Type B pancreatic cell (in vitro differentiated cells): ENCODE measurements around the gene EXOC4. TPM values are rescaled to one million over a fixed set of nuclear protein-coding genes. Genes with fewer than 3 reads are reported as not detected.

Source experiments
- DNase-seq: peaks from one replicate; pipeline ENCODE4 v3.0.0; 2021; ENCODE audit warnings: mixed read lengths; ENCODE audit not compliant: unreplicated experiment; ENCODE audit errors: extremely low spot score
- H3K27ac Mint-ChIP-seq: 2 replicates; pipeline ENCODE4 v1.8.0; 2021; ENCODE audit warnings: mild to moderate bottlenecking, mixed read lengths
- H3K27me3 Mint-ChIP-seq: 2 replicates; pipeline ENCODE4 v1.8.0; 2021; ENCODE audit warnings: mixed read lengths
- H3K36me3 Mint-ChIP-seq: 2 replicates; pipeline ENCODE4 v1.8.0; 2021; ENCODE audit warnings: mixed read lengths
- H3K4me1 Mint-ChIP-seq: one replicate; pipeline ENCODE4 v1.8.0; 2021; ENCODE audit warnings: mixed read lengths; ENCODE audit not compliant: unreplicated experiment
- H3K4me3 Mint-ChIP-seq: 2 replicates; pipeline ENCODE4 v1.8.0; 2021; ENCODE audit warnings: mild to moderate bottlenecking, mixed read lengths
- H3K9me3 Mint-ChIP-seq: 2 replicates; pipeline ENCODE4 v1.8.0; 2021; ENCODE audit warnings: mixed read lengths
- total RNA-seq: library from RNA; stranded (reverse); gene quantifications from 2 replicates; pipeline ENCODE4 v1.2.1, GENCODE V29; 2021; ENCODE audit warnings: low replicate concordance
- TF ChIP-seq, protein P1 (sequence below): fragments of 200-600 bp; sonication (generic); conservative IDR thresholded peaks from 2 replicates; pipeline ENCODE4 v1.5.0; 2021; ENCODE audit warnings: antibody characterized with exemption, mild to moderate bottlenecking

The EXOC4 gene
- total RNA-seq, 1 donor from 2014 or later = 95.5 TPM

DNA sequence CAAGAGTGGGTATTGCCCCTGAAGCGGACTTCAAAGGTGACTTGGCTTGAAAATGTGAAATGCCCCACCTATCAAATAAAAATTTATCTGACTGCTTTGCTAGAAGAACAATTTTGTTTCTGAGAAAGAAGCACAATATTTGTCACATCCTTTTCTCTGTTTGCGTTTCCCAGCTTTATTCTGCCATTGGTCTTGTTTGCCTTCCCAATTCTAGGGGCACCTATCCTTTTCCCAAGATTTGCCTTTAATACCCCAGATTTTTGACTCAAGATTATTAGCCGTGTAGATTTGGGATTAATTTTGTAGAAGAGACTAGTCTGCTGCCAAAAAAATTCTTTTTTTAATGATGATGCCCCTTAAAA lies 764.0 kb downstream of the EXOC4 start:
- DNase-seq = no peak
- TF ChIP-seq, protein P1, sequence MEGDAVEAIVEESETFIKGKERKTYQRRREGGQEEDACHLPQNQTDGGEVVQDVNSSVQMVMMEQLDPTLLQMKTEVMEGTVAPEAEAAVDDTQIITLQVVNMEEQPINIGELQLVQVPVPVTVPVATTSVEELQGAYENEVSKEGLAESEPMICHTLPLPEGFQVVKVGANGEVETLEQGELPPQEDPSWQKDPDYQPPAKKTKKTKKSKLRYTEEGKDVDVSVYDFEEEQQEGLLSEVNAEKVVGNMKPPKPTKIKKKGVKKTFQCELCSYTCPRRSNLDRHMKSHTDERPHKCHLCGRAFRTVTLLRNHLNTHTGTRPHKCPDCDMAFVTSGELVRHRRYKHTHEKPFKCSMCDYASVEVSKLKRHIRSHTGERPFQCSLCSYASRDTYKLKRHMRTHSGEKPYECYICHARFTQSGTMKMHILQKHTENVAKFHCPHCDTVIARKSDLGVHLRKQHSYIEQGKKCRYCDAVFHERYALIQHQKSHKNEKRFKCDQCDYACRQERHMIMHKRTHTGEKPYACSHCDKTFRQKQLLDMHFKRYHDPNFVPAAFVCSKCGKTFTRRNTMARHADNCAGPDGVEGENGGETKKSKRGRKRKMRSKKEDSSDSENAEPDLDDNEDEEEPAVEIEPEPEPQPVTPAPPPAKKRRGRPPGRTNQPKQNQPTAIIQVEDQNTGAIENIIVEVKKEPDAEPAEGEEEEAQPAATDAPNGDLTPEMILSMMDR = peak; percentile 11
- no peaks in the 10 kb centered on the region for H3K27me3 Mint-ChIP-seq
- no peaks in the 10 kb centered on the region for H3K36me3 Mint-ChIP-seq
- no peak overlapping the region for H3K27ac Mint-ChIP-seq
- no peak overlapping the region for H3K4me3 Mint-ChIP-seq
- H3K9me3 Mint-ChIP-seq = no peaks in the 10 kb centered on the region
- peaks cover 9% of the 10 kb centered on the region for H3K4me1 Mint-ChIP-seq

- H3K4me1 Mint-ChIP-seq = peaks cover 9% of the 10 kb centered on the region
- no peaks in the 10 kb centered on the region for H3K36me3 Mint-ChIP-seq
- DNase-seq = no peak
- H3K27ac Mint-ChIP-seq = no peak overlapping the region
- no peaks in the 10 kb centered on the region for H3K27me3 Mint-ChIP-seq
- no peaks in the 10 kb centered on the region for H3K9me3 Mint-ChIP-seq
- TF ChIP-seq, protein P1 = no peak
- H3K4me3 Mint-ChIP-seq = no peak overlapping the region
Observed at GRCh38 chr7:134018306-134018705, 765.4 kb downstream of the EXOC4 start.

DNA sequence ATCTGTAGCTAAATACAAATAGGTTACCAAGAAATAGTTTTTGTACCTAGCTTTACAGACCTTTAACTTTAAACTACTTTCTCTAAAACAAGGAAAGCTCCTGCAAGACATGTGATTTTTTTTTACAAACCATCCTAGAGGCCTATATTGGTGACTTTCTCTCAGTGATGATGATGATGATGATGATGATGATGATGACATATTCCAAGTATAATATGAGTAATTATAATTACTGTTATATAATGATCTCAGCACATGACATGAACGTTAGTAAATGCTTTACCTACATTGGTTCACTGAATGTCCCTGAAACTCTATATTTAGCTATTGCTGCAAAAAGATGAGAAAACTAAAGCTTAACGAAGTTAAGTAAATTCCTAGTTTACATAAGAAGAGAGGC lies 766.4 kb downstream of the EXOC4 start:
- H3K36me3 Mint-ChIP-seq = peaks cover 4% of the 10 kb centered on the region
- no peaks in the 10 kb centered on the region for H3K27me3 Mint-ChIP-seq
- TF ChIP-seq, protein P1 = no peak
- H3K9me3 Mint-ChIP-seq = no peaks in the 10 kb centered on the region
- no peak overlapping the region for H3K27ac Mint-ChIP-seq
- H3K4me3 Mint-ChIP-seq = no peak overlapping the region
- peaks cover 9% of the 10 kb centered on the region for H3K4me1 Mint-ChIP-seq
- no peak for DNase-seq

DNA sequence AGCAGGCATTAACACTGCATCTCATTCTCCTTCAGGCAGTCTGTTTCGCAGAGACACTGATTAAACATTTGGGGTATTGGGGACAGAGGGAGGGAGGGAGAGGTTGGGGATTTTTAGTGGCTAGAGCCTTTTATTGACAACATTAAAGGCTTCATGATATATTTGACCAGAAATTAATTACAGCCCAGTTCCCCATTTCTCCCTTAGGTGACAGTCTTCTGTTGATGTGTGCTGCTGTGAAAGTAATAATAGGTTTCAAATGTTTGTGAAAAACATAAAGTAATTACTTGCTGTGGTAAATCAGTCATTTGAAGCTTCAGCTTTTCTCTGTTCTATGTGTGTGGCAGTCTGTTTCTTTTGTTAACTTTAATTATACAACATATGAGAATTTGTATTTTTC lies 769.0 kb downstream of the EXOC4 start:
- H3K9me3 Mint-ChIP-seq = no peaks in the 10 kb centered on the region
- no peaks in the 10 kb centered on the region for H3K27me3 Mint-ChIP-seq
- H3K4me1 Mint-ChIP-seq = peaks cover 4% of the 10 kb centered on the region
- peaks cover 4% of the 10 kb centered on the region for H3K36me3 Mint-ChIP-seq
- no peak overlapping the region for H3K27ac Mint-ChIP-seq
- DNase-seq = no peak
- TF ChIP-seq, protein P1 = no peak
- no peak overlapping the region for H3K4me3 Mint-ChIP-seq

DNA sequence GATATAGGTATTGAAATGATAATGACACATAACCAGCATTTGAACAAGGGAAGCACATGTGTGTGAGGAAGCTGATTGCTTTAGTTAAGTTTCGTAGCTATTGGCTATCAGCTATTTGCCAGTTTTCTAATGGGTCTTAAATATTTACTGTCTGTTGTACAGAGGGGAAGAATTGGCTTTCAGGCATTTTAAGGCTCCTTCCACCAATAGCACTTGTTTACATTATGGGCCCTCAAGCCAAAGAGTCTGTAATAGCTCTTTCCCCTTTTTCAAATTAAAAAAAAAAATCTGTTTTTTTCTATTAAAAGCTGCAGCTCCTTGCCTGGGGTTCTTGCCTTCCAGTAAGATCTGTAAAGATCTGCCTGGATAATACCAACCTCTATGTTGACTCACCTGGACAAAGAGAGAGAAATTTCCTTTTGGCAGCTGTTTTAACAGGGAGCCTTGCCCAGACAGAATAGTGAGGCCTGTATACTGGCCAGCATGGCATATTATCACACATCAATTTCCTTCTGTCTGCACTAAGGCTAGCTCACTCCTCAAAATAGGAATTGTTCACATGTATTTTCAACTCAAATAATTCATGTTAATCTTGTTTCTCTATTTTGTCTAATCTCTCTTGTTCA lies 769.5 kb downstream of the EXOC4 start:
- H3K27ac Mint-ChIP-seq = no peak overlapping the region
- TF ChIP-seq, protein P1 = no peak
- H3K36me3 Mint-ChIP-seq = peaks cover 4% of the 10 kb centered on the region
- H3K9me3 Mint-ChIP-seq = no peaks in the 10 kb centered on the region
- no peaks in the 10 kb centered on the region for H3K27me3 Mint-ChIP-seq
- no peak for DNase-seq
- no peak overlapping the region for H3K4me3 Mint-ChIP-seq
- H3K4me1 Mint-ChIP-seq = peaks cover 4% of the 10 kb centered on the region

- Mint-ChIP-seq H3K27ac (no peak overlapping the region), H3K27me3 (no peaks in the 10 kb centered on the region), H3K9me3 (peaks cover 9% of the 10 kb centered on the region), H3K36me3 (peaks cover 9% of the 10 kb centered on the region), H3K4me1 (peaks cover 4% of the 10 kb centered on the region), H3K4me3 (no peak overlapping the region)
- DNase-seq = no peak
- TF ChIP-seq, protein P1 = no peak
Observed at GRCh38 chr7:134024739-134025138, 771.9 kb downstream of the EXOC4 start.
